Body of pancreas (tissue), 4 donors: ENCODE results near the gene CADM1.

Experiments used
- POLR2A ChIP-seq, 3 donors: fragments of 450-650 bp; IDR thresholded peaks; one replicate each; pipeline ENCODE4 v1.6.1; 2016; ENCODE audit warnings: antibody characterized with exemption in 3 of 3, mild to moderate bottlenecking in 2 of 3
- TF ChIP-seq, protein P1 (sequence below), 7 experiments: fragments of 450-650 bp in 4 of 7; fragments of 200-600 bp in 3 of 7; sonication (generic) in 3 of 7; IDR thresholded peaks; one replicate each; pipeline ENCODE4 v1.5.1; 2016 to 2019; ENCODE audit warnings: antibody characterized with exemption in 7 of 7

DNA sequence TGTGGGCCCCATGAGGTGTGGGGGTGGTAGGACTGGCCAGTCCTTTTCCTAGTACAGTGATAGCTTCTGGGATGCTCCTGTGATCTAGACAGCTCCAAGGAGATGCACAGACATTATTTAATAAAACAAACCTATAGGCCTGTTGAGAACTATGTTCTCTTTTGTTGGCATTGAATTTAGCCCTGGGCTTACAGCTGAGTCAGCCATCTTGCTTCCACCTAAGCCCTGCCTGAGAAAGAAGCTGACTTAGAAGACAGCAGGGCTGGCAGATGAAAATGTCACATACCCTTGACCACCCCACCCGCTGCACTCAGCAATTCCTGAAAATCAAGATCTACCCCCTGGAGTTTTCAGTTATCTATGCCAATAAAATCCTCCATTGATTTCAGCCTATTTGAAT lies 353.2 kb downstream of the CADM1 start:
- TF ChIP-seq, protein P1, sequence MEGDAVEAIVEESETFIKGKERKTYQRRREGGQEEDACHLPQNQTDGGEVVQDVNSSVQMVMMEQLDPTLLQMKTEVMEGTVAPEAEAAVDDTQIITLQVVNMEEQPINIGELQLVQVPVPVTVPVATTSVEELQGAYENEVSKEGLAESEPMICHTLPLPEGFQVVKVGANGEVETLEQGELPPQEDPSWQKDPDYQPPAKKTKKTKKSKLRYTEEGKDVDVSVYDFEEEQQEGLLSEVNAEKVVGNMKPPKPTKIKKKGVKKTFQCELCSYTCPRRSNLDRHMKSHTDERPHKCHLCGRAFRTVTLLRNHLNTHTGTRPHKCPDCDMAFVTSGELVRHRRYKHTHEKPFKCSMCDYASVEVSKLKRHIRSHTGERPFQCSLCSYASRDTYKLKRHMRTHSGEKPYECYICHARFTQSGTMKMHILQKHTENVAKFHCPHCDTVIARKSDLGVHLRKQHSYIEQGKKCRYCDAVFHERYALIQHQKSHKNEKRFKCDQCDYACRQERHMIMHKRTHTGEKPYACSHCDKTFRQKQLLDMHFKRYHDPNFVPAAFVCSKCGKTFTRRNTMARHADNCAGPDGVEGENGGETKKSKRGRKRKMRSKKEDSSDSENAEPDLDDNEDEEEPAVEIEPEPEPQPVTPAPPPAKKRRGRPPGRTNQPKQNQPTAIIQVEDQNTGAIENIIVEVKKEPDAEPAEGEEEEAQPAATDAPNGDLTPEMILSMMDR (IDR thresholded peaks at IDR 0.05): no peak
- no peak for TF ChIP-seq POLR2A (IDR thresholded peaks at IDR 0.05)
